Thyroid gland (tissue), 4 donors: ENCODE data around the gene UQCR11. TPM values are rescaled to one million over a fixed set of nuclear protein-coding genes. Genes with fewer than 3 reads are reported as not detected.
A peak's percentile ranks its signal among the peaks of the same experiment; 100 is the strongest.

Experiments
- DNase-seq, 2 donors: peaks; one replicate each; pipeline ENCODE4 v3.0.0-alpha.2; 2019
- H3K27ac ChIP-seq, 3 donors: fragments of 200-600 bp; sonication (generic); 1 replicate in 2 of 3; 2 replicates in 1 of 3; pipeline ENCODE4 v1.5.1; 2016 to 2019; ENCODE audit warnings: mild to moderate bottlenecking in 1 of 3, moderate library complexity in 1 of 3
- H3K27me3 ChIP-seq: fragments of 200-600 bp; sonication (generic); one replicate; pipeline ENCODE4 v1.5.1; 2019
- H3K36me3 ChIP-seq, 2 donors: fragments of 200-600 bp; sonication (generic); one replicate each; pipeline ENCODE4 v1.5.1; 2016 to 2019
- H3K4me1 ChIP-seq, 2 donors: fragments of 200-600 bp; sonication (generic); one replicate each; pipeline ENCODE4 v1.5.1; 2017 to 2019
- H3K4me3 ChIP-seq, 3 donors: fragments of 200-600 bp; sonication (generic); replicated peaks in 1 of 3; 1 replicate in 2 of 3; 2 replicates in 1 of 3; pipeline ENCODE4 v1.5.1; 2016; ENCODE audit warnings: mild to moderate bottlenecking in 1 of 3
- H3K9me3 ChIP-seq: fragments of 200-600 bp; sonication (generic); one replicate; pipeline ENCODE4 v1.5.1; 2017
- POLR2A ChIP-seq, 2 donors: fragments of 450-650 bp; IDR thresholded peaks; one replicate each; pipeline ENCODE4 v1.6.1; 2017; ENCODE audit warnings: antibody characterized with exemption in 2 of 2, mild to moderate bottlenecking in 2 of 2, moderate library complexity in 1 of 2
- WGBS, 2 donors: methylation state at CpG; one replicate each; pipeline ENCODE4 v1.1.5; 2017; 5-methylcytosine and 5-hydroxymethylcytosine counted together
- intact Hi-C: fragments of 100-400 bp; cut with DNase I; formaldehyde crosslinking; loops from one replicate; pipeline ENCODE4 v1.15.1; 2023
- total RNA-seq, 4 donors: library from RNA; depleted of rRNA; stranded (reverse); fragments of >200 nt; gene quantifications; one replicate each; pipeline ENCODE4 v1.2.3, GENCODE V29; 2016
- TF ChIP-seq, protein P1 (sequence below), 6 experiments: fragments of 200-600 bp in 3 of 6; fragments of 450-650 bp in 3 of 6; sonication (generic) in 3 of 6; IDR thresholded peaks; one replicate each; pipeline ENCODE4 v1.5.1; 2016 to 2019; ENCODE audit warnings: antibody characterized with exemption in 6 of 6, mild to moderate bottlenecking in 2 of 6, inconsistent platforms in 1 of 6, moderate library complexity in 1 of 6

UQCR11 gene
- total RNA-seq, 4 donors from 2014 or later, result 52.0 to 154 (median 61.9) TPM

DNA sequence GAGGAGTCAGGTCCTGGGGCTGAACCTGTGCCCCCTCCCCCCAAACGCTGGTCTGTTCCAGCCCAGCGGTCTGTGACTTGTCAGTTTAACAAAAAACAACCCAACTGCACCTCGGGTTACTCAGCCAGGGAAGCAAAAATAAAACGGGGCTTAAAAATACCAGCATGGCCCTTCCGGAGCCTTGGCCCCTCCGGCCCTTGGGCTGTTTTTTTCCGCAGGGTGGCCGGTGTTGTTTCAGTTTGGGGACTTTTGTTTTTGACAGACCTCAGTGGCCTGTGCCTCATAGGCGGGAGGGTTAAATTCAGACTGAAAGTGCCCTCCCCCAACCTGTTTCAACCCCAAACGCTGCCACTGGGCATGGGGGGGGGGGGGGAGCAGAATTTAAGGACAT is 43.2 kb upstream of the UQCR11 start:
- TF ChIP-seq, protein P1, sequence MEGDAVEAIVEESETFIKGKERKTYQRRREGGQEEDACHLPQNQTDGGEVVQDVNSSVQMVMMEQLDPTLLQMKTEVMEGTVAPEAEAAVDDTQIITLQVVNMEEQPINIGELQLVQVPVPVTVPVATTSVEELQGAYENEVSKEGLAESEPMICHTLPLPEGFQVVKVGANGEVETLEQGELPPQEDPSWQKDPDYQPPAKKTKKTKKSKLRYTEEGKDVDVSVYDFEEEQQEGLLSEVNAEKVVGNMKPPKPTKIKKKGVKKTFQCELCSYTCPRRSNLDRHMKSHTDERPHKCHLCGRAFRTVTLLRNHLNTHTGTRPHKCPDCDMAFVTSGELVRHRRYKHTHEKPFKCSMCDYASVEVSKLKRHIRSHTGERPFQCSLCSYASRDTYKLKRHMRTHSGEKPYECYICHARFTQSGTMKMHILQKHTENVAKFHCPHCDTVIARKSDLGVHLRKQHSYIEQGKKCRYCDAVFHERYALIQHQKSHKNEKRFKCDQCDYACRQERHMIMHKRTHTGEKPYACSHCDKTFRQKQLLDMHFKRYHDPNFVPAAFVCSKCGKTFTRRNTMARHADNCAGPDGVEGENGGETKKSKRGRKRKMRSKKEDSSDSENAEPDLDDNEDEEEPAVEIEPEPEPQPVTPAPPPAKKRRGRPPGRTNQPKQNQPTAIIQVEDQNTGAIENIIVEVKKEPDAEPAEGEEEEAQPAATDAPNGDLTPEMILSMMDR (IDR thresholded peaks at IDR 0.05), result no peak
- TF ChIP-seq POLR2A (IDR thresholded peaks at IDR 0.05), result no peak
- 25 to 58% methylated on average over 10 of the region's 10 CpGs for WGBS, 2 donors
- Histone ChIP-seq H3K27me3 (no peaks in the 10 kb centered on the region), H3K4me1 (peaks cover 30 to 36% of the 10 kb centered on the region in 2 donors), H3K27ac (peak overlapping the region; percentile 42 to 80 (median 49)), H3K9me3 (no peaks in the 10 kb centered on the region), H3K36me3 (no peaks in the 10 kb centered on the region), H3K4me3 (no peak overlapping the region)
- DNase-seq, result peak; percentile 63 to 69
- intact Hi-C loops, result no loop called here

DNA sequence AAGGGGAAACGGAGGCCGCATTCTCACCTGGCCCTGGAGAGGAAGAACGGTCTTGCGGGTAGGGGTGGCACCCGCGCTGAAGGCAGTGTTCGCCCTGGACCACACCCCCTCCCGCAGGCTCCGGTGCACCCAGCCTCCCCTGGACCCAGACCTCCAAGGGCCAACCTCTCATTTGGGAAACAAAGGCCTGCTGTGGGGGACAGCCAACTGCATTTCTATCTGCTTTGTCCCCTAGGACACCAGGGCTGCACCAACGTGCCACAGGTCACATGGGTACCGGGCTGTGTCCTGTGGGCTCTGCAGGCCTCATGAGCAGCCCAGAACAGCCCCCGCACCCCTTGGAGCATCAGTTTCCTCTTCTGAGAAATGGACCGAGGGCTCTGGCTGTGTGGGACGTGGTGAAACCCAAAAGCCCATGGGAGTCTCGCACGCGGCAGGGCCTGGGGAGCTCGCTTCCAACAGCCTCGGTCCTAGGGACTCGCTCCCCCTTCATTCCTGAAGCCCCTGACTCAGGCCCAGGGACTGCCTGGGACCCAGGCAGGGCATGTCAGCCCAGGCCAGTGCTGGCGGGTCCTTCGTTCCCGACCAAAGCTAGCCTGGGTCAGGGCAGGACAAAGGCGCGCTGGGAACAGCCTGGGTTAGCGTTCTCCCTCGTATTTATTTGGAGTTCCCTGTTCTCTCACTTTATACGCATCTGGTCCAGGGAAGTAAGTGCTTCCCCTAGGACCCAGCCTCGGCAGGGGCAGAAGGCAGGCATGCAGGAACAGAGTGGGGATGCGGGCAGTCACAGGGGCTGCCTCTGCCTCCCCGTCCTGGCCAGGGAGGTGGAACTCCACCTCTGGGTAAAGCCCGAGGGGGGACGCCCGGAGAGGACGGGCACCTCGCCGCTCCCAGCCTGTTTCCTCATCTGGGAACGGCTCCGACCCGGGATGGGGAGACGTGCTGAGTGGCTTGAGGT is 42.5 kb upstream of the UQCR11 start:
- H3K9me3 ChIP-seq, result no peaks in the 10 kb centered on the region
- H3K4me1 ChIP-seq, result peaks cover 30 to 32% of the 10 kb centered on the region in 2 donors
- 81 to 85% methylated on average over 30 to 36 of the region's 41 CpGs for WGBS, 2 donors
- no peaks in the 10 kb centered on the region for H3K27me3 ChIP-seq
- no peaks in the 10 kb centered on the region for H3K36me3 ChIP-seq
- intact Hi-C loops, result no loop called here
- no peak overlapping the region for H3K4me3 ChIP-seq
- DNase-seq, result no peak
- H3K27ac ChIP-seq, result peak overlapping the region; percentile 4 to 80 (median 49)
- TF ChIP-seq POLR2A (IDR thresholded peaks at IDR 0.05), result no peak
- TF ChIP-seq, protein P1 (IDR thresholded peaks at IDR 0.05), result no peak

DNA sequence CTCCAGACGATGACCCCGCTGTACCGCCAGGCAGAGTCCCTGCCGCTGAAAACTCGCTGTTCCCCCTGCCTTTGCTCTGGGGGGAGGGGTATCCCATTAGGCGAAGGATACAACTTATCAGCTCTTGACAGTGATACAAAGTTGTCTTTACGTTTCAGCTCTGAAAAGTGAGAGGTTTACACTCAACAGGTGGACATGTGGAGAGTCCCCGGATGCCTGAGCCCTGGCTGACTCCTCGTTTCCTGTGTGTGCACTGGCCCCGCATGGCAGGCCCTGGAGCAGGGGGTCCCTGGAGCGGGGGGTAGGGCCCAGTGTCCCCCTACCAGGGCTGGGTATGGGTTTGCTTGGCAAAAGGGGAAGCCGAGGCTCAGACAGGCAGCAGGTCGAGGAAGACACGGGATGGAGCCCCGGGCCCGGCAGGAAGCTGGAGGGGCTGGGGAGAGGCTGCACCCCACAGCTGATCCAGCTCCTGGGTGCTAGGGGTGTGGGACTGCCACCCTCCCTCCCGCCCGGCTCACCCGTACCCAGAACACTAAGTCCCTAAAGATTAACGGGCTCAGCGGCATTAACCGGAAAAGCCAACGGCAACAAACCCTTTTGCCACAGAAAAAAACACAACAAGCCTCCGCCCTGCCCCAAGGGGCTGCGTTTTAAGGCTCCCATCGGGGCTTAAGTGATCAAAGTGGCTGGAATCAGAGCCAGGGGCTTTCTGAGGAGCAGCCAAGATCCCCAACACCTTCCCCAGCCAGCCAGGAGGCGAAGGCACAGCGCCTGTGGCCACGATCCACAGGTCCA is 41.6 kb upstream of the UQCR11 start:
- no peak overlapping the region for H3K4me3 ChIP-seq
- no peaks in the 10 kb centered on the region for H3K36me3 ChIP-seq
- no peaks in the 10 kb centered on the region for H3K27me3 ChIP-seq
- 86 to 89% methylated on average over 23 to 26 of the region's 29 CpGs for WGBS, 2 donors
- no peaks in the 10 kb centered on the region for H3K9me3 ChIP-seq
- H3K4me1 ChIP-seq, result peaks cover 30 to 32% of the 10 kb centered on the region in 2 donors
- no peak overlapping the region for H3K27ac ChIP-seq
- TF ChIP-seq POLR2A (IDR thresholded peaks at IDR 0.05), result no peak
- no peak for DNase-seq
- intact Hi-C loops, result no loop called here

DNA sequence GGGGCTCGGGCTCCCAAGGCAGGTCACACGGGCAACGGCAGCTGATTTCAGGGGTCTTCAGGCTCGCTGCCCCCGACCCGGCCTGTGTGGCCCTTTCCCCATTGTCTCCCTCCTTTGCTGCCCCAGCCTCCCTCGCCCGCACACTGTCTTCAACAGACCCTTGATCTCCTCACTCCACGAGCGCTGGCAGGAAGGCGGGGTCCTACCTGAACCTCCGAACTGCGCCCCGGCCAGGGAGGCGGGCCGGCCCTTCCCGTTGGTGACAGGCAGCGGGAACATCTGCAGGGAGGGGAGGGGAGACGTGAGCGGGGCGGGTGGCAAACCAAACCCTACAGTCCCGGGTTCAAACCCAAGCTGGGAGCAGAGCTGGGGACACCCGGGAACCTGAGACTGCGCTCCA is 40.9 kb upstream of the UQCR11 start:
- DNase-seq, result no peak
- no peak overlapping the region for H3K27ac ChIP-seq
- no peak overlapping the region for H3K4me3 ChIP-seq
- 92 to 94% methylated on average over 15 to 23 of the region's 24 CpGs for WGBS, 2 donors
- TF ChIP-seq POLR2A (IDR thresholded peaks at IDR 0.05), result no peak
- TF ChIP-seq, protein P1 (IDR thresholded peaks at IDR 0.05), result no peak
- H3K4me1 ChIP-seq, result peaks cover 27 to 32% of the 10 kb centered on the region in 2 donors
- H3K36me3 ChIP-seq, result no peaks in the 10 kb centered on the region
- H3K9me3 ChIP-seq, result no peaks in the 10 kb centered on the region
- intact Hi-C loops, result no loop called here
- no peaks in the 10 kb centered on the region for H3K27me3 ChIP-seq

DNA sequence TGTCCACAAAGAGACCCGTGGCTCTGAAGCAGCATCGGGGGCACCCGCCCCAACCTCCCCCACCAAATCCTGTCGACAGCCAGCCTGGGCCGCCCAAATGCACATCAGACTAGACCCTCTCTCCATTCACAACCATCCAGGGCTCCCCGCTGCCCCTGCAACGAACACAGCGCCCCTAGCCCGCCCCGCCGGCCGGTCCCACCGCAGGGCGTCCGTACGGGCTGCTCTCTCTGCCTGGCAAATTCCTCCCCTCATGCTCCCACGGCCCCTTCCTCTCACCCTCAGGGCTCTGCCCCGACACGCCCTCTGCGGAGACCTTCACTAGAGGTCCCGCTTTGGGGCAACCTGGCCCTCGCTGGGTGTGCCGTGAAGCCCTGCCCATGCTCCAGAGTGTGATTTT is 40.0 kb upstream of the UQCR11 start:
- no peak for DNase-seq
- Histone ChIP-seq H3K4me3 (no peak overlapping the region), H3K27ac (no peak overlapping the region), H3K9me3 (no peaks in the 10 kb centered on the region), H3K4me1 (peaks cover 19 to 23% of the 10 kb centered on the region in 2 donors), H3K36me3 (no peaks in the 10 kb centered on the region), H3K27me3 (no peaks in the 10 kb centered on the region)
- no peak for TF ChIP-seq POLR2A (IDR thresholded peaks at IDR 0.05)
- 95 to 96% methylated on average over 23 of the region's 23 CpGs for WGBS, 2 donors
- intact Hi-C loops, result no loop called here
